RWPE2 (cell line): ENCODE results near the gene ECHDC3.

Source experiments
- ATAC-seq: fragments of 200-7000 bp; cut with Tn5 transposase; 3 replicates; pipeline ENCODE4 v1.9.1; 2021; ENCODE audit warnings: low read depth
- DNase-seq: peaks from one replicate; pipeline ENCODE4 v3.0.0-alpha.2; 2020; ENCODE audit warnings: low spot score
- H3K27ac ChIP-seq: fragments of 450-650 bp; 2 replicates; pipeline ENCODE4 v1.5.1; 2017; ENCODE audit warnings: mild to moderate bottlenecking; ENCODE audit not compliant: poor library complexity, severe bottlenecking
- H3K27me3 ChIP-seq: fragments of 250-450 bp; sonication (Bioruptor Pico); 2 replicates; pipeline ENCODE4 v1.5.1; 2021; ENCODE audit warnings: mild to moderate bottlenecking, moderate library complexity; ENCODE audit not compliant: insufficient read depth, poor library complexity, severe bottlenecking
- H3K36me3 ChIP-seq: fragments of 250-450 bp; sonication (Bioruptor Pico); 2 replicates; pipeline ENCODE4 v1.5.1; 2020; ENCODE audit warnings: low read depth, mild to moderate bottlenecking, moderate library complexity
- H3K4me1 ChIP-seq: fragments of 250-450 bp; sonication (Bioruptor Pico); 2 replicates; pipeline ENCODE4 v1.5.1; 2021; ENCODE audit warnings: mild to moderate bottlenecking, moderate library complexity; ENCODE audit not compliant: insufficient read depth, poor library complexity, severe bottlenecking
- H3K4me3 ChIP-seq: fragments of 250-450 bp; sonication (Bioruptor Pico); 2 replicates; pipeline ENCODE4 v1.5.1; 2021; ENCODE audit warnings: mild to moderate bottlenecking, moderate library complexity; ENCODE audit not compliant: severe bottlenecking
- H3K9me3 ChIP-seq: fragments of 250-450 bp; sonication (Bioruptor Pico); 2 replicates; pipeline ENCODE4 v1.5.1; 2021; ENCODE audit warnings: mild to moderate bottlenecking, moderate library complexity; ENCODE audit not compliant: severe bottlenecking
- TF ChIP-seq, protein P1 (sequence below): fragments of 450-650 bp; IDR thresholded peaks from one replicate; pipeline ENCODE4 v1.5.1; 2017; ENCODE audit warnings: mild to moderate bottlenecking, moderate library complexity; ENCODE audit not compliant: poor library complexity, severe bottlenecking

The ECHDC3 gene

DNA sequence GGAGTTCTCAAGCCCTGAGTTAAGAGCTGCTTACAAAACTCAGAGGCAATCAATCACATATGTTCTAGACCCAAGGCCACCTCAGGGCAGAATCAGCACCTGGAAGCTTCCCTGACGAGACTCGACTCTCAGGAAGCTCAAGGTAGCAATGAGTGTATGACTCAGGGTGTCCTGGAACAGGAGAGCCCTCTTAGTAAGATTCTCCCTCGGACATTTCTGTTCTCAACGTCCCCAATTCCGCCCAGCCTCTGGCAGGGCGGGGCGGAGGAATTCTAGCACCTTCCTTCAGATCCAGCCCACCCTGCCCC is 41.3 kb downstream of the ECHDC3 start:
- TF ChIP-seq, protein P1, sequence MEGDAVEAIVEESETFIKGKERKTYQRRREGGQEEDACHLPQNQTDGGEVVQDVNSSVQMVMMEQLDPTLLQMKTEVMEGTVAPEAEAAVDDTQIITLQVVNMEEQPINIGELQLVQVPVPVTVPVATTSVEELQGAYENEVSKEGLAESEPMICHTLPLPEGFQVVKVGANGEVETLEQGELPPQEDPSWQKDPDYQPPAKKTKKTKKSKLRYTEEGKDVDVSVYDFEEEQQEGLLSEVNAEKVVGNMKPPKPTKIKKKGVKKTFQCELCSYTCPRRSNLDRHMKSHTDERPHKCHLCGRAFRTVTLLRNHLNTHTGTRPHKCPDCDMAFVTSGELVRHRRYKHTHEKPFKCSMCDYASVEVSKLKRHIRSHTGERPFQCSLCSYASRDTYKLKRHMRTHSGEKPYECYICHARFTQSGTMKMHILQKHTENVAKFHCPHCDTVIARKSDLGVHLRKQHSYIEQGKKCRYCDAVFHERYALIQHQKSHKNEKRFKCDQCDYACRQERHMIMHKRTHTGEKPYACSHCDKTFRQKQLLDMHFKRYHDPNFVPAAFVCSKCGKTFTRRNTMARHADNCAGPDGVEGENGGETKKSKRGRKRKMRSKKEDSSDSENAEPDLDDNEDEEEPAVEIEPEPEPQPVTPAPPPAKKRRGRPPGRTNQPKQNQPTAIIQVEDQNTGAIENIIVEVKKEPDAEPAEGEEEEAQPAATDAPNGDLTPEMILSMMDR = no peak
- H3K4me1 ChIP-seq = peaks cover 7% of the 10 kb centered on the region

DNA sequence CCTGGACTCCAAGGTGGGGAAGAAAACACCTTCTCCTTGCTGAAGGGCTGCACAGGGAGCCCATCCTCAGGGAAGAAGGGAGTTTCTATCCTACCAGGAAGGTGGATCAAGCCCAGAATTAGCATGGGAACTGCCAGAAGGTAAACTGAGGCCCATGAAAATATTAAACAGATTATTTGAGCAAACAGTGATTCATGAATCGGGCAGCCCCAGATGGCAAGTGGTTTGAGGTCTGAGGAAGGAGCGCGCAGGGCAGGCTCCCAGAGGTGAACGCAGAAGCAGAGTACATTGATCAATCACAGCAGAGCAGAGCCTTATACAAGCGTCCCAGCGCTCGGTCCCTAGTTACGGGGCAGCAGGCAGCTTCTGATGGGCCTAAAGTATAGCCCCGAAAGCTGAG is 45.2 kb downstream of the ECHDC3 start:
- H3K27me3 ChIP-seq = no peaks in the 10 kb centered on the region
- no peaks in the 10 kb centered on the region for H3K9me3 ChIP-seq
- no peak overlapping the region for H3K4me3 ChIP-seq
- H3K27ac ChIP-seq = no peak overlapping the region
- DNase-seq (no peak), ATAC-seq (no peak)
- TF ChIP-seq, protein P1 = no peak
- peaks cover 7% of the 10 kb centered on the region for H3K4me1 ChIP-seq
- no peaks in the 10 kb centered on the region for H3K36me3 ChIP-seq

More for the DNA sequence above, 41.3 kb downstream of the ECHDC3 start:
- peak; percentile 83 for ATAC-seq
- H3K27me3 ChIP-seq = no peaks in the 10 kb centered on the region
- no peaks in the 10 kb centered on the region for H3K36me3 ChIP-seq
- no peaks in the 10 kb centered on the region for H3K9me3 ChIP-seq
- DNase-seq = peak; percentile 25
- no peak overlapping the region for H3K4me3 ChIP-seq
- peak overlapping the region; percentile 45 for H3K27ac ChIP-seq

DNA sequence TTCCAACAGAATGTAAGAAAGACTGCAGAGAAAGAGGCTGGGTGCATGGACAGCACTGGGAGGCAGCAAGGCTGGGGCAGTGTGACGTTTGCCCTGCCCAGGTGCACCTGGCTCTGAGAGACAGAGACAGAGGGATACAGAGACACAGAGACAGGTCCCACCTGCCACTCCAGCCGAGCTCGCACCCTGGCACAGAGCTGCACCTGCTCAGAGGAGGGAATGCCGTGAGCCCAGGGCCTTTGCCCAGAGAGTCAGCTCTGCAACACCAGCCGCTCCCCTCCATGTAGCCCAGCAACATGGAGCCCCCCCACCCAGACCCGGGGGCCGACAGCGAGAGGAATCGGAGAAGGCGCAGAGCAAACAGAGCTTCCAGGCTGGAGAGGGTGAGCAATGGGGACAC is 45.7 kb downstream of the ECHDC3 start:
- Histone ChIP-seq H3K4me1 (peaks cover 6% of the 10 kb centered on the region), H3K27ac (no peak overlapping the region), H3K36me3 (no peaks in the 10 kb centered on the region), H3K4me3 (no peak overlapping the region), H3K27me3 (no peaks in the 10 kb centered on the region), H3K9me3 (no peaks in the 10 kb centered on the region)
- ATAC-seq (no peak), DNase-seq (no peak)
- TF ChIP-seq, protein P1 = no peak

DNA sequence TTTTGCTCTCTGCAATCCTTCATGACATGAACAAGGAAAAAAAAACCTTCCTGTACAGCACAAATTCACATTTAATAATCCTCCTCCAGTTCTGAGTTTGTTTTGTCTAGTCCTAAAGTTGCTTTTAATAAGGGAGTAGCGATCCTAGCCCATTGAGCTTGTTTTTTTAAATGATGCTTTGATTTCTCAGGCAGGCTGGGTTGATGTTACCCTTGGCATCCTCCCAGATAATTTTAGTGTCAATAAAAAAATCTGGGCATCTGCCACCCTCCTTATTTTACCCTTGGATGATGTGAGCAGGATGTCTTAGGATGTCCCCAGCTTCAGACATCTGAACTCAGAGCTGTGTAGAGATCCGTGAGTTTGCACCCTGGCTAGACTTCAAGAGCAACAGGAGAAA is 47.1 kb downstream of the ECHDC3 start:
- H3K27ac ChIP-seq = no peak overlapping the region
- H3K27me3 ChIP-seq = no peaks in the 10 kb centered on the region
- TF ChIP-seq, protein P1 = no peak
- no peak for ATAC-seq
- no peak overlapping the region for H3K4me3 ChIP-seq
- H3K4me1 ChIP-seq = peaks cover 12% of the 10 kb centered on the region
- no peaks in the 10 kb centered on the region for H3K36me3 ChIP-seq
- H3K9me3 ChIP-seq = no peaks in the 10 kb centered on the region
- DNase-seq = no peak

DNA sequence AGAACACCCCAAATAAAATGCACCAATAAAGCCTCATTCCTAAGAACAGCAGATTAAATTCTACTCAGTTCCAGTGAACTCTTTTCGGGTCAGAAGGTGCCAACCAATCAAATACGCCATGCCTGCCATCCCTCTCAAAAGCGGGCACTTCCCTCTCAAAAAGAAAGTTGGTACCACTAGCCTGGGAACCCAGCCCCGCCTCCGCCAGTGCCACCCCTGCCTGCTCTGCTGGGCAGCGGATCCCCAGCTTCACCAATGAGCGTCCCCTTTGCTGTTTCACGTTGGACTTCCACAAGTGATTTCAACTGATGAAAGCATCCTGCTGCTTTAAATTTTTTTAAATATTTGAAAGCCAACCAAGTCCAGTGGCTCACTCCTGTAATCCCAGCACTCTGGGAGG is 47.8 kb downstream of the ECHDC3 start:
- H3K27ac ChIP-seq = no peak overlapping the region
- TF ChIP-seq, protein P1 = no peak
- no peaks in the 10 kb centered on the region for H3K9me3 ChIP-seq
- no peaks in the 10 kb centered on the region for H3K36me3 ChIP-seq
- DNase-seq (no peak), ATAC-seq (no peak)
- no peaks in the 10 kb centered on the region for H3K27me3 ChIP-seq
- H3K4me3 ChIP-seq = no peak overlapping the region
- peaks cover 15% of the 10 kb centered on the region for H3K4me1 ChIP-seq
